Ishikawa (cell line): ENCODE measurements around the gene GIMAP5.

Experiments used
- CEBPB ChIP-seq: IDR thresholded peaks from 2 replicates; pipeline ENCODE4 v1.6.1; 2012
- EP300 ChIP-seq: IDR thresholded peaks from 2 replicates; pipeline ENCODE4 v1.6.1; 2012; ENCODE audit warnings: borderline replicate concordance
- RAD21 ChIP-seq: IDR thresholded peaks from 2 replicates; pipeline ENCODE4 v1.6.1; 2012; ENCODE audit warnings: low read depth
- TAF1 ChIP-seq: IDR thresholded peaks from 2 replicates; pipeline ENCODE4 v1.6.1; 2012; ENCODE audit warnings: low read depth, mild to moderate bottlenecking
- YY1 ChIP-seq: IDR thresholded peaks from 2 replicates; pipeline ENCODE4 v1.6.1; 2012; ENCODE audit warnings: low read depth
- ZBTB7A ChIP-seq: IDR thresholded peaks from 2 replicates; pipeline ENCODE4 v1.6.1; 2012; ENCODE audit warnings: low read depth
- TF ChIP-seq, protein P1 (sequence below): IDR thresholded peaks from 2 replicates; pipeline ENCODE4 v1.6.1; 2012
- TF ChIP-seq, protein P2 (sequence below): IDR thresholded peaks from 2 replicates; pipeline ENCODE4 v1.6.1; 2012; ENCODE audit warnings: low read depth, mild to moderate bottlenecking

DNA sequence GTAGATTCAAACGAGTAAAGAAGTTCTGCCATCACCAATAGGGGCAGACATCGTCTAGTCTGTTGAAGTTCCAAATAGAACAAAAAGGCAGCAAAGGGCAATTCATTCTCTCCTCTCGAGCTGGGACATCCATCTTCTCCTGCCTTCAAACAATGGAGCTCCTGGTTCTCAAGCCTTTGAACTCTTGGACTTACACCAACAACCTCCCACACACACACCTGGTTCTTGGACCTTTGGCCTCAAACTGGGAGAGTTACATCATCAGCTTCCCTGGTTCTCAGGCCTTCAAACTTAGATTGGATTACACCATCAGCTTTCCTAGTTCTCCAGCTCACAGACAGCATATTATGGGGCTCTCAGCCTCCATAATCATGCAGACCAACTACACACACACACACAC is 9.8 kb upstream of the GIMAP5 start:
- TF ChIP-seq TAF1 (no peak), RAD21 (no peak), EP300 (no peak), YY1 (no peak), CEBPB (no peak), ZBTB7A (no peak)
- TF ChIP-seq, protein P1, sequence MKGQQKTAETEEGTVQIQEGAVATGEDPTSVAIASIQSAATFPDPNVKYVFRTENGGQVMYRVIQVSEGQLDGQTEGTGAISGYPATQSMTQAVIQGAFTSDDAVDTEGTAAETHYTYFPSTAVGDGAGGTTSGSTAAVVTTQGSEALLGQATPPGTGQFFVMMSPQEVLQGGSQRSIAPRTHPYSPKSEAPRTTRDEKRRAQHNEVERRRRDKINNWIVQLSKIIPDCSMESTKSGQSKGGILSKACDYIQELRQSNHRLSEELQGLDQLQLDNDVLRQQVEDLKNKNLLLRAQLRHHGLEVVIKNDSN = no peak
- TF ChIP-seq, protein P2, sequence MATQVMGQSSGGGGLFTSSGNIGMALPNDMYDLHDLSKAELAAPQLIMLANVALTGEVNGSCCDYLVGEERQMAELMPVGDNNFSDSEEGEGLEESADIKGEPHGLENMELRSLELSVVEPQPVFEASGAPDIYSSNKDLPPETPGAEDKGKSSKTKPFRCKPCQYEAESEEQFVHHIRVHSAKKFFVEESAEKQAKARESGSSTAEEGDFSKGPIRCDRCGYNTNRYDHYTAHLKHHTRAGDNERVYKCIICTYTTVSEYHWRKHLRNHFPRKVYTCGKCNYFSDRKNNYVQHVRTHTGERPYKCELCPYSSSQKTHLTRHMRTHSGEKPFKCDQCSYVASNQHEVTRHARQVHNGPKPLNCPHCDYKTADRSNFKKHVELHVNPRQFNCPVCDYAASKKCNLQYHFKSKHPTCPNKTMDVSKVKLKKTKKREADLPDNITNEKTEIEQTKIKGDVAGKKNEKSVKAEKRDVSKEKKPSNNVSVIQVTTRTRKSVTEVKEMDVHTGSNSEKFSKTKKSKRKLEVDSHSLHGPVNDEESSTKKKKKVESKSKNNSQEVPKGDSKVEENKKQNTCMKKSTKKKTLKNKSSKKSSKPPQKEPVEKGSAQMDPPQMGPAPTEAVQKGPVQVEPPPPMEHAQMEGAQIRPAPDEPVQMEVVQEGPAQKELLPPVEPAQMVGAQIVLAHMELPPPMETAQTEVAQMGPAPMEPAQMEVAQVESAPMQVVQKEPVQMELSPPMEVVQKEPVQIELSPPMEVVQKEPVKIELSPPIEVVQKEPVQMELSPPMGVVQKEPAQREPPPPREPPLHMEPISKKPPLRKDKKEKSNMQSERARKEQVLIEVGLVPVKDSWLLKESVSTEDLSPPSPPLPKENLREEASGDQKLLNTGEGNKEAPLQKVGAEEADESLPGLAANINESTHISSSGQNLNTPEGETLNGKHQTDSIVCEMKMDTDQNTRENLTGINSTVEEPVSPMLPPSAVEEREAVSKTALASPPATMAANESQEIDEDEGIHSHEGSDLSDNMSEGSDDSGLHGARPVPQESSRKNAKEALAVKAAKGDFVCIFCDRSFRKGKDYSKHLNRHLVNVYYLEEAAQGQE = no peak
